NCI-H2081 treated with DMSO at 0.1 percent for 48 hours (cell line): ENCODE measurements around the gene UBAP2.

Experiments used
- DNase-seq: peaks from one replicate; lab custom pipeline; 2025; lab: John Stamatoyannopoulos, UW

The UBAP2 gene

GRCh38 chr9:33923998-33924701 is 124.5 kb downstream of the UBAP2 start:
- DNase-seq = no peak

GRCh38 chr9:33923079-33923478 is 125.6 kb downstream of the UBAP2 start:
- DNase-seq = no peak

GRCh38 chr9:33921967-33922895 is 126.5 kb downstream of the UBAP2 start:
- no peak for DNase-seq

- DNase-seq = no peak
These were observed 129.3 kb downstream of the UBAP2 start for GRCh38 chr9:33919276-33919897.

- no peak for DNase-seq
These were observed 131.7 kb downstream of the UBAP2 start for GRCh38 chr9:33917036-33917435.

- no peak for DNase-seq
These were observed 133.6 kb downstream of the UBAP2 start for GRCh38 chr9:33914887-33915628.

- DNase-seq = no peak
These were observed 135.1 kb downstream of the UBAP2 start for GRCh38 chr9:33913541-33913940.

- no peak for DNase-seq
These were observed 139.9 kb downstream of the UBAP2 start for GRCh38 chr9:33908749-33909148.

- no peak for DNase-seq
These were observed 140.6 kb downstream of the UBAP2 start for GRCh38 chr9:33908114-33908513.

- DNase-seq = no peak
These were observed 141.3 kb downstream of the UBAP2 start for GRCh38 chr9:33907347-33907746.

- DNase-seq = no peak
These were observed 141.9 kb downstream of the UBAP2 start for GRCh38 chr9:33906769-33907168.

GRCh38 chr9:33905137-33905536 is 143.6 kb downstream of the UBAP2 start:
- no peak for DNase-seq

GRCh38 chr9:33903157-33903780 is 145.4 kb downstream of the UBAP2 start:
- DNase-seq = no peak

- DNase-seq = no peak
These were observed 154.4 kb downstream of the UBAP2 start for GRCh38 chr9:33894316-33894715.

- no peak for DNase-seq
These were observed 154.8 kb downstream of the UBAP2 start for GRCh38 chr9:33893861-33894260.

GRCh38 chr9:33885948-33886347 is 162.7 kb downstream of the UBAP2 start:
- DNase-seq = no peak

GRCh38 chr9:33884856-33885701 is 163.6 kb downstream of the UBAP2 start:
- DNase-seq = peak; percentile 68

GRCh38 chr9:33881635-33882034 is 167.1 kb downstream of the UBAP2 start:
- no peak for DNase-seq

- DNase-seq = no peak
These were observed 168.2 kb downstream of the UBAP2 start for GRCh38 chr9:33880211-33881089.
